Stimulated activated CD4-positive, alpha-beta T cell treated with anti-CD3 and anti-CD28 coated beads, Interleukin-1b, Interleukin-23, amount 100 ng/mL, for 1 hour (primary cell): ENCODE results near the gene MYH14.

Source experiments
- DNase-seq, 2 donors: peaks; one replicate each; pipeline ENCODE4 v3.0.0-alpha.2; 2020; ENCODE audit warnings: low read depth in 2 of 2

MYH14 gene

GRCh38 chr19:50359328-50359818, 156.0 kb downstream of the MYH14 start:
- DNase-seq: no peak
